Measurements from ENCODE around the gene ADH1A.
"Not testable (repeated sequence)": the region's sequence is repeated elsewhere in the genome, so short reads cannot be mapped to it uniquely, and the experiment has no call there.

The ADH1A gene

GRCh38 chr4:99324361-99324760 is 33.6 kb upstream of the ADH1A start:
- Histone ChIP-seq H3K9me3 (ENCODE audit: control extremely low read depth in 1 of 5, control insufficient read depth in 4 of 5, insufficient read depth in 2 of 5, low read depth in 1 of 5, low read length in 4 of 5) (peaks cover 0 to 2% (median 0%) of the 10 kb centered on the region in 5 experiments), H3K27ac (ENCODE audit: insufficient read depth in 1 of 2, low read depth in 1 of 2, low read length in 2 of 2, poor library complexity in 1 of 2, severe bottlenecking in 2 of 2) (no peak overlapping the region), H3K4me1 (ENCODE audit: control extremely low read depth in 1 of 4, control insufficient read depth in 4 of 4, insufficient read depth in 4 of 4, low read length in 3 of 4) (no peaks in the 10 kb centered on the region), H3K4me3 (ENCODE audit: control insufficient read depth in 1 of 7, extremely low read depth in 1 of 7, insufficient read depth in 4 of 7, low read depth in 2 of 7, low read length in 6 of 7) (no peak overlapping the region), H3K27me3 (replicated peaks in 2 of 5; ENCODE audit: control insufficient read depth in 4 of 5, insufficient read depth in 5 of 5, low read length in 4 of 5) (no peaks in the 10 kb centered on the region), H3K36me3 (ENCODE audit: control insufficient read depth in 4 of 4, insufficient read depth in 4 of 4, low read length in 3 of 4) (no peaks in the 10 kb centered on the region)
- DNase-seq: no peak
- ChIA-PET POLR2A (no interaction called here), CTCF (no interaction called here)
- WGBS (ENCODE audit: insufficient coverage): 100% methylated on average over 1 of the region's 1 CpG

- Histone ChIP-seq H3K4me1 (ENCODE audit: control extremely low read depth in 1 of 4, control insufficient read depth in 4 of 4, insufficient read depth in 4 of 4, low read length in 3 of 4) (no peaks in the 10 kb centered on the region), H3K27ac (ENCODE audit: insufficient read depth in 1 of 2, low read depth in 1 of 2, low read length in 2 of 2, poor library complexity in 1 of 2, severe bottlenecking in 2 of 2) (no peak overlapping the region), H3K27me3 (replicated peaks in 2 of 5; ENCODE audit: control insufficient read depth in 4 of 5, insufficient read depth in 5 of 5, low read length in 4 of 5) (no peaks in the 10 kb centered on the region), H3K36me3 (ENCODE audit: control insufficient read depth in 4 of 4, insufficient read depth in 4 of 4, low read length in 3 of 4) (no peaks in the 10 kb centered on the region), H3K9me3 (ENCODE audit: control extremely low read depth in 1 of 5, control insufficient read depth in 4 of 5, insufficient read depth in 2 of 5, low read depth in 1 of 5, low read length in 4 of 5) (peaks cover 0 to 2% (median 0%) of the 10 kb centered on the region in 5 experiments), H3K4me3 (ENCODE audit: control insufficient read depth in 1 of 7, extremely low read depth in 1 of 7, insufficient read depth in 4 of 7, low read depth in 2 of 7, low read length in 6 of 7) (no peak overlapping the region)
- POLR2A ChIA-PET: no interaction called here
- no peak for DNase-seq
- WGBS (ENCODE audit: insufficient coverage): 100% methylated on average over 1 of the region's 1 CpG
- CTCF ChIA-PET: no interaction called here
Measured at GRCh38 chr4:99323756-99324155, 33.0 kb upstream of the ADH1A start.

GRCh38 chr4:99321241-99322191 is 30.7 kb upstream of the ADH1A start, which contains the start of gene ADH1B:
TSS of gene ADH1B (minus strand) at chr4:99321401. CDS start at chr4:99321331, 70 bp downstream.
- Histone ChIP-seq H3K9me3 (ENCODE audit: control extremely low read depth in 1 of 5, control insufficient read depth in 4 of 5, insufficient read depth in 2 of 5, low read depth in 1 of 5, low read length in 4 of 5) (no peaks in the 10 kb centered on the region), H3K4me3 (ENCODE audit: control insufficient read depth in 1 of 7, extremely low read depth in 1 of 7, insufficient read depth in 4 of 7, low read depth in 2 of 7, low read length in 6 of 7) (no peak within 1 kb of the TSS), H3K36me3 (ENCODE audit: control insufficient read depth in 4 of 4, insufficient read depth in 4 of 4, low read length in 3 of 4) (no peaks in the 10 kb centered on the region), H3K27ac (ENCODE audit: insufficient read depth in 1 of 2, low read depth in 1 of 2, low read length in 2 of 2, poor library complexity in 1 of 2, severe bottlenecking in 2 of 2) (no peak within 1 kb of the TSS), H3K4me1 (ENCODE audit: control extremely low read depth in 1 of 4, control insufficient read depth in 4 of 4, insufficient read depth in 4 of 4, low read length in 3 of 4) (no peaks in the 10 kb centered on the region), H3K27me3 (replicated peaks in 2 of 5; ENCODE audit: control insufficient read depth in 4 of 5, insufficient read depth in 5 of 5, low read length in 4 of 5) (no peaks in the 10 kb centered on the region)
- no peak for DNase-seq
- ChIA-PET POLR2A (no interaction called here), CTCF (no interaction called here)
- 80% methylated on average over 2 of the region's 8 CpGs for WGBS (ENCODE audit: insufficient coverage)

GRCh38 chr4:99317811-99318210 is 27.0 kb upstream of the ADH1A start:
- H3K4me1 ChIP-seq (ENCODE audit: control extremely low read depth in 1 of 4, control insufficient read depth in 4 of 4, insufficient read depth in 4 of 4, low read length in 3 of 4); H3K27me3 ChIP-seq (replicated peaks in 2 of 5; ENCODE audit: control insufficient read depth in 4 of 5, insufficient read depth in 5 of 5, low read length in 4 of 5); H3K9me3 ChIP-seq (ENCODE audit: control extremely low read depth in 1 of 5, control insufficient read depth in 4 of 5, insufficient read depth in 2 of 5, low read depth in 1 of 5, low read length in 4 of 5); CTCF ChIA-PET; H3K4me3 ChIP-seq (ENCODE audit: control insufficient read depth in 1 of 7, extremely low read depth in 1 of 7, insufficient read depth in 4 of 7, low read depth in 2 of 7, low read length in 6 of 7); H3K36me3 ChIP-seq (ENCODE audit: control insufficient read depth in 4 of 4, insufficient read depth in 4 of 4, low read length in 3 of 4); H3K27ac ChIP-seq (ENCODE audit: insufficient read depth in 1 of 2, low read depth in 1 of 2, low read length in 2 of 2, poor library complexity in 1 of 2, severe bottlenecking in 2 of 2); DNase-seq; POLR2A ChIA-PET: not testable (repeated sequence)
- WGBS (ENCODE audit: insufficient coverage): 100% methylated on average over 8 of the region's 8 CpGs

GRCh38 chr4:99317354-99317753 is 26.6 kb upstream of the ADH1A start:
- CTCF ChIA-PET: no interaction called here
- Histone ChIP-seq H3K27ac (ENCODE audit: insufficient read depth in 1 of 2, low read depth in 1 of 2, low read length in 2 of 2, poor library complexity in 1 of 2, severe bottlenecking in 2 of 2) (no peak overlapping the region), H3K4me1 (ENCODE audit: control extremely low read depth in 1 of 4, control insufficient read depth in 4 of 4, insufficient read depth in 4 of 4, low read length in 3 of 4) (no peaks in the 10 kb centered on the region), H3K4me3 (ENCODE audit: control insufficient read depth in 1 of 7, extremely low read depth in 1 of 7, insufficient read depth in 4 of 7, low read depth in 2 of 7, low read length in 6 of 7) (no peak overlapping the region), H3K36me3 (ENCODE audit: control insufficient read depth in 4 of 4, insufficient read depth in 4 of 4, low read length in 3 of 4) (no peaks in the 10 kb centered on the region), H3K27me3 (replicated peaks in 2 of 5; ENCODE audit: control insufficient read depth in 4 of 5, insufficient read depth in 5 of 5, low read length in 4 of 5) (no peaks in the 10 kb centered on the region), H3K9me3 (ENCODE audit: control extremely low read depth in 1 of 5, control insufficient read depth in 4 of 5, insufficient read depth in 2 of 5, low read depth in 1 of 5, low read length in 4 of 5) (no peaks in the 10 kb centered on the region)
- POLR2A ChIA-PET: no interaction called here
- no peak for DNase-seq
- WGBS (ENCODE audit: insufficient coverage): 95% methylated on average over 2 of the region's 3 CpGs

- DNase-seq: no peak
- no peaks in the 10 kb centered on the region for H3K27me3 ChIP-seq (replicated peaks in 2 of 5; ENCODE audit: control insufficient read depth in 4 of 5, insufficient read depth in 5 of 5, low read length in 4 of 5)
- WGBS (ENCODE audit: insufficient coverage): 90% methylated on average over 6 of the region's 6 CpGs
- ChIA-PET CTCF (no interaction called here), POLR2A (no interaction called here)
- no peak overlapping the region for H3K27ac ChIP-seq (ENCODE audit: insufficient read depth in 1 of 2, low read depth in 1 of 2, low read length in 2 of 2, poor library complexity in 1 of 2, severe bottlenecking in 2 of 2)
- no peaks in the 10 kb centered on the region for H3K9me3 ChIP-seq (ENCODE audit: control extremely low read depth in 1 of 5, control insufficient read depth in 4 of 5, insufficient read depth in 2 of 5, low read depth in 1 of 5, low read length in 4 of 5)
- H3K36me3 ChIP-seq (ENCODE audit: control insufficient read depth in 4 of 4, insufficient read depth in 4 of 4, low read length in 3 of 4): no peaks in the 10 kb centered on the region
- H3K4me1 ChIP-seq (ENCODE audit: control extremely low read depth in 1 of 4, control insufficient read depth in 4 of 4, insufficient read depth in 4 of 4, low read length in 3 of 4): no peaks in the 10 kb centered on the region
- H3K4me3 ChIP-seq (ENCODE audit: control insufficient read depth in 1 of 7, extremely low read depth in 1 of 7, insufficient read depth in 4 of 7, low read depth in 2 of 7, low read length in 6 of 7): no peak overlapping the region
Measured at GRCh38 chr4:99315839-99316238, 25.1 kb upstream of the ADH1A start.

GRCh38 chr4:99314211-99314610 is 23.4 kb upstream of the ADH1A start:
- CTCF ChIA-PET: no interaction called here
- Histone ChIP-seq H3K4me3 (ENCODE audit: control insufficient read depth in 1 of 7, extremely low read depth in 1 of 7, insufficient read depth in 4 of 7, low read depth in 2 of 7, low read length in 6 of 7) (no peak overlapping the region), H3K27ac (ENCODE audit: insufficient read depth in 1 of 2, low read depth in 1 of 2, low read length in 2 of 2, poor library complexity in 1 of 2, severe bottlenecking in 2 of 2) (no peak overlapping the region), H3K9me3 (ENCODE audit: control extremely low read depth in 1 of 5, control insufficient read depth in 4 of 5, insufficient read depth in 2 of 5, low read depth in 1 of 5, low read length in 4 of 5) (no peaks in the 10 kb centered on the region), H3K27me3 (replicated peaks in 2 of 5; ENCODE audit: control insufficient read depth in 4 of 5, insufficient read depth in 5 of 5, low read length in 4 of 5) (no peaks in the 10 kb centered on the region), H3K4me1 (ENCODE audit: control extremely low read depth in 1 of 4, control insufficient read depth in 4 of 4, insufficient read depth in 4 of 4, low read length in 3 of 4) (no peaks in the 10 kb centered on the region), H3K36me3 (ENCODE audit: control insufficient read depth in 4 of 4, insufficient read depth in 4 of 4, low read length in 3 of 4) (no peaks in the 10 kb centered on the region)
- 83% methylated on average over 1 of the region's 1 CpG for WGBS (ENCODE audit: insufficient coverage)
- POLR2A ChIA-PET: no interaction called here
- DNase-seq: no peak

All from common myeloid progenitor, CD34-positive (primary cell).